ENCODE measurements around the gene KIF5A. TPM values are rescaled to one million over a fixed set of nuclear protein-coding genes. Genes with fewer than 3 reads are reported as not detected.

The KIF5A gene
- total and polyA plus RNA-seq, 2 of the 13 experiments (the other 11 are each of a cell fraction or from before 2014, with no cell fraction given), result 1.6 to 11.9 TPM

DNA sequence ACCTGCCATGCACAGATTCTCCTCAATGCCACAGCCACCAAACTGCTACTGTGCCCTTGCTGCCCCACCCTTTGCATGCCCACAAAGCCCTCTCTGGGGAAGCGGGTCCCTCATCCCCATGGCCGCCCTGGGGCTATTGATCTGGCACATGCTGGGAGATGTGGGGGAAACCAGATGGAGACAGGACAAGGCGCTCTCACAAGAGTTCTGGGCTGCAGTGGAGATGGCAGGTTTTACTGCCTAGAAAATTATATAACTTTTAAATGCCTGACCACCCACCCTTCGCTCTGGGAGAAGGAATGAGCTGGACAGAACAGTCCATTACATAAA lies 30.6 kb downstream of the KIF5A start:
- Histone ChIP-seq H4K20me1 (ENCODE audit: insufficient read depth, low read length) (no peaks in the 10 kb centered on the region), H3K4me1 (ENCODE audit: insufficient read depth, low read length) (peaks cover 71% of the 10 kb centered on the region), H3K27me3 (ENCODE audit: control insufficient read depth in 1 of 2, insufficient read depth in 2 of 2, low read length in 2 of 2) (no peaks in the 10 kb centered on the region), H3K9me3 (ENCODE audit: low read length) (no peaks in the 10 kb centered on the region), H3K9ac (ENCODE audit: insufficient read depth, low read depth, low read length) (peak overlapping the region; percentile 78), H3K79me2 (ENCODE audit: insufficient read depth, low read length) (peaks cover 10% of the 10 kb centered on the region), H3K4me3 (replicated peaks in 1 of 3; ENCODE audit: insufficient read depth in 1 of 3, low read depth in 2 of 3, low read length in 3 of 3) (peak overlapping the region in 2 of 3 experiments; percentile 10 to 60; a peak in 4 of 6 replicates), H3K27ac (ENCODE audit: extremely low read length, insufficient read depth, low read length) (peak overlapping the region; percentile 99), H3K36me3 (replicated peaks in 1 of 2; ENCODE audit: control insufficient read depth in 1 of 2, insufficient read depth in 2 of 2, low read length in 2 of 2) (peaks cover 3 to 25% of the 10 kb centered on the region in 2 experiments), H2AFZ (ENCODE audit: low read length) (no peak overlapping the region), H3K4me2 (ENCODE audit: low read depth, low read length) (peak overlapping the region; percentile 87)
- in situ Hi-C loops (cut with HindIII; ENCODE audit: extremely low pct_ligation_motif_present, low pct_unique_long_range_greater_than_20kb) (loop anchor here (5.0 kb wide), 1 partner anchor 42 kb away; no protein-coding TSS in a partner anchor), intact Hi-C loops (cut with micrococcal nuclease; ENCODE audit: unreplicated experiment) (loop anchor here (5.0 kb wide), 1 partner anchor 157 kb away; the partner anchor contains the start of gene AGAP2)
- FAIRE-seq (no peak), ATAC-seq (no peak), DNase-seq (ENCODE audit: low spot score) (no peak)
- no TSS peak for BruUV-seq (replicated peaks)
- WGBS (ENCODE audit: low lambda C conversion rate), result 76% methylated on average over 4 of the region's 4 CpGs
- POLR2A ChIA-PET, result interaction anchor here (0.7 to 4.1 kb wide), 13 partner anchors 11 to 164 kb away, joined by 3 to 35 read pairs (median 4); partner anchors contain the start of genes ARHGEF25, DCTN2, DDIT3 and INHBE
- CTCF ChIA-PET (ENCODE audit: low intra/inter-chr PET ratio, low total read pairs), result interaction anchor here (1.4 kb wide), 1 partner anchor 41 kb away, joined by 4 read pairs; no protein-coding TSS in a partner anchor
- TF ChIP-seq RAD21 (CRISPR knock-in tag; IDR thresholded peaks at IDR 0.05) (no peak), DNMT1 (CRISPR knock-in tag; IDR thresholded peaks at IDR 0.05) (no peak), NFE2L2 (IDR thresholded peaks at IDR 0.05; ENCODE audit: low read length) (no peak), ZSCAN20 (CRISPR knock-in tag; IDR thresholded peaks at IDR 0.05; ENCODE audit: borderline replicate concordance) (no peak), ETV6 (CRISPR knock-in tag; conservative IDR thresholded peaks at IDR 0.05) (no peak)
- TF ChIP-seq, protein P1, sequence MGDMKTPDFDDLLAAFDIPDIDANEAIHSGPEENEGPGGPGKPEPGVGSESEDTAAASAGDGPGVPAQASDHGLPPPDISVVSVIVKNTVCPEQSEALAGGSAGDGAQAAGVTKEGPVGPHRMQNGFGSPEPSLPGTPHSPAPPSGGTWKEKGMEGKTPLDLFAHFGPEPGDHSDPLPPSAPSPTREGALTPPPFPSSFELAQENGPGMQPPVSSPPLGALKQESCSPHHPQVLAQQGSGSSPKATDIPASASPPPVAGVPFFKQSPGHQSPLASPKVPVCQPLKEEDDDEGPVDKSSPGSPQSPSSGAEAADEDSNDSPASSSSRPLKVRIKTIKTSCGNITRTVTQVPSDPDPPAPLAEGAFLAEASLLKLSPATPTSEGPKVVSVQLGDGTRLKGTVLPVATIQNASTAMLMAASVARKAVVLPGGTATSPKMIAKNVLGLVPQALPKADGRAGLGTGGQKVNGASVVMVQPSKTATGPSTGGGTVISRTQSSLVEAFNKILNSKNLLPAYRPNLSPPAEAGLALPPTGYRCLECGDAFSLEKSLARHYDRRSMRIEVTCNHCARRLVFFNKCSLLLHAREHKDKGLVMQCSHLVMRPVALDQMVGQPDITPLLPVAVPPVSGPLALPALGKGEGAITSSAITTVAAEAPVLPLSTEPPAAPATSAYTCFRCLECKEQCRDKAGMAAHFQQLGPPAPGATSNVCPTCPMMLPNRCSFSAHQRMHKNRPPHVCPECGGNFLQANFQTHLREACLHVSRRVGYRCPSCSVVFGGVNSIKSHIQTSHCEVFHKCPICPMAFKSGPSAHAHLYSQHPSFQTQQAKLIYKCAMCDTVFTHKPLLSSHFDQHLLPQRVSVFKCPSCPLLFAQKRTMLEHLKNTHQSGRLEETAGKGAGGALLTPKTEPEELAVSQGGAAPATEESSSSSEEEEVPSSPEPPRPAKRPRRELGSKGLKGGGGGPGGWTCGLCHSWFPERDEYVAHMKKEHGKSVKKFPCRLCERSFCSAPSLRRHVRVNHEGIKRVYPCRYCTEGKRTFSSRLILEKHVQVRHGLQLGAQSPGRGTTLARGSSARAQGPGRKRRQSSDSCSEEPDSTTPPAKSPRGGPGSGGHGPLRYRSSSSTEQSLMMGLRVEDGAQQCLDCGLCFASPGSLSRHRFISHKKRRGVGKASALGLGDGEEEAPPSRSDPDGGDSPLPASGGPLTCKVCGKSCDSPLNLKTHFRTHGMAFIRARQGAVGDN (CRISPR knock-in tag; IDR thresholded peaks at IDR 0.05), result peak; percentile 88
- TF ChIP-seq, protein P2, sequence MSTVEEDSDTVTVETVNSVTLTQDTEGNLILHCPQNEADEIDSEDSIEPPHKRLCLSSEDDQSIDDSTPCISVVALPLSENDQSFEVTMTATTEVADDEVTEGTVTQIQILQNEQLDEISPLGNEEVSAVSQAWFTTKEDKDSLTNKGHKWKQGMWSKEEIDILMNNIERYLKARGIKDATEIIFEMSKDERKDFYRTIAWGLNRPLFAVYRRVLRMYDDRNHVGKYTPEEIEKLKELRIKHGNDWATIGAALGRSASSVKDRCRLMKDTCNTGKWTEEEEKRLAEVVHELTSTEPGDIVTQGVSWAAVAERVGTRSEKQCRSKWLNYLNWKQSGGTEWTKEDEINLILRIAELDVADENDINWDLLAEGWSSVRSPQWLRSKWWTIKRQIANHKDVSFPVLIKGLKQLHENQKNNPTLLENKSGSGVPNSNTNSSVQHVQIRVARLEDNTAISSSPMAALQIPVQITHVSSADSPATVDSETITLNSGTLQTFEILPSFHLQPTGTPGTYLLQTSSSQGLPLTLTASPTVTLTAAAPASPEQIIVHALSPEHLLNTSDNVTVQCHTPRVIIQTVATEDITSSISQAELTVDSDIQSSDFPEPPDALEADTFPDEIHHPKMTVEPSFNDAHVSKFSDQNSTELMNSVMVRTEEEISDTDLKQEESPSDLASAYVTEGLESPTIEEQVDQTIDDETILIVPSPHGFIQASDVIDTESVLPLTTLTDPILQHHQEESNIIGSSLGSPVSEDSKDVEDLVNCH (CRISPR knock-in tag; IDR thresholded peaks at IDR 0.05), result no peak
- TF ChIP-seq, protein P3, sequence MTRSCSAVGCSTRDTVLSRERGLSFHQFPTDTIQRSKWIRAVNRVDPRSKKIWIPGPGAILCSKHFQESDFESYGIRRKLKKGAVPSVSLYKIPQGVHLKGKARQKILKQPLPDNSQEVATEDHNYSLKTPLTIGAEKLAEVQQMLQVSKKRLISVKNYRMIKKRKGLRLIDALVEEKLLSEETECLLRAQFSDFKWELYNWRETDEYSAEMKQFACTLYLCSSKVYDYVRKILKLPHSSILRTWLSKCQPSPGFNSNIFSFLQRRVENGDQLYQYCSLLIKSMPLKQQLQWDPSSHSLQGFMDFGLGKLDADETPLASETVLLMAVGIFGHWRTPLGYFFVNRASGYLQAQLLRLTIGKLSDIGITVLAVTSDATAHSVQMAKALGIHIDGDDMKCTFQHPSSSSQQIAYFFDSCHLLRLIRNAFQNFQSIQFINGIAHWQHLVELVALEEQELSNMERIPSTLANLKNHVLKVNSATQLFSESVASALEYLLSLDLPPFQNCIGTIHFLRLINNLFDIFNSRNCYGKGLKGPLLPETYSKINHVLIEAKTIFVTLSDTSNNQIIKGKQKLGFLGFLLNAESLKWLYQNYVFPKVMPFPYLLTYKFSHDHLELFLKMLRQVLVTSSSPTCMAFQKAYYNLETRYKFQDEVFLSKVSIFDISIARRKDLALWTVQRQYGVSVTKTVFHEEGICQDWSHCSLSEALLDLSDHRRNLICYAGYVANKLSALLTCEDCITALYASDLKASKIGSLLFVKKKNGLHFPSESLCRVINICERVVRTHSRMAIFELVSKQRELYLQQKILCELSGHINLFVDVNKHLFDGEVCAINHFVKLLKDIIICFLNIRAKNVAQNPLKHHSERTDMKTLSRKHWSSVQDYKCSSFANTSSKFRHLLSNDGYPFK (CRISPR knock-in tag; IDR thresholded peaks at IDR 0.05; ENCODE audit: borderline replicate concordance), result no peak
- TF ChIP-seq, protein P4, sequence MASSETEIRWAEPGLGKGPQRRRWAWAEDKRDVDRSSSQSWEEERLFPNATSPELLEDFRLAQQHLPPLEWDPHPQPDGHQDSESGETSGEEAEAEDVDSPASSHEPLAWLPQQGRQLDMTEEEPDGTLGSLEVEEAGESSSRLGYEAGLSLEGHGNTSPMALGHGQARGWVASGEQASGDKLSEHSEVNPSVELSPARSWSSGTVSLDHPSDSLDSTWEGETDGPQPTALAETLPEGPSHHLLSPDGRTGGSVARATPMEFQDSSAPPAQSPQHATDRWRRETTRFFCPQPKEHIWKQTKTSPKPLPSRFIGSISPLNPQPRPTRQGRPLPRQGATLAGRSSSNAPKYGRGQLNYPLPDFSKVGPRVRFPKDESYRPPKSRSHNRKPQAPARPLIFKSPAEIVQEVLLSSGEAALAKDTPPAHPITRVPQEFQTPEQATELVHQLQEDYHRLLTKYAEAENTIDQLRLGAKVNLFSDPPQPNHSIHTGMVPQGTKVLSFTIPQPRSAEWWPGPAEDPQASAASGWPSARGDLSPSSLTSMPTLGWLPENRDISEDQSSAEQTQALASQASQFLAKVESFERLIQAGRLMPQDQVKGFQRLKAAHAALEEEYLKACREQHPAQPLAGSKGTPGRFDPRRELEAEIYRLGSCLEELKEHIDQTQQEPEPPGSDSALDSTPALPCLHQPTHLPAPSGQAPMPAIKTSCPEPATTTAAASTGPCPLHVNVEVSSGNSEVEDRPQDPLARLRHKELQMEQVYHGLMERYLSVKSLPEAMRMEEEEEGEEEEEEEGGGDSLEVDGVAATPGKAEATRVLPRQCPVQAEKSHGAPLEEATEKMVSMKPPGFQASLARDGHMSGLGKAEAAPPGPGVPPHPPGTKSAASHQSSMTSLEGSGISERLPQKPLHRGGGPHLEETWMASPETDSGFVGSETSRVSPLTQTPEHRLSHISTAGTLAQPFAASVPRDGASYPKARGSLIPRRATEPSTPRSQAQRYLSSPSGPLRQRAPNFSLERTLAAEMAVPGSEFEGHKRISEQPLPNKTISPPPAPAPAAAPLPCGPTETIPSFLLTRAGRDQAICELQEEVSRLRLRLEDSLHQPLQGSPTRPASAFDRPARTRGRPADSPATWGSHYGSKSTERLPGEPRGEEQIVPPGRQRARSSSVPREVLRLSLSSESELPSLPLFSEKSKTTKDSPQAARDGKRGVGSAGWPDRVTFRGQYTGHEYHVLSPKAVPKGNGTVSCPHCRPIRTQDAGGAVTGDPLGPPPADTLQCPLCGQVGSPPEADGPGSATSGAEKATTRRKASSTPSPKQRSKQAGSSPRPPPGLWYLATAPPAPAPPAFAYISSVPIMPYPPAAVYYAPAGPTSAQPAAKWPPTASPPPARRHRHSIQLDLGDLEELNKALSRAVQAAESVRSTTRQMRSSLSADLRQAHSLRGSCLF (CRISPR knock-in tag; IDR thresholded peaks at IDR 0.05; ENCODE audit: borderline replicate concordance), result no peak
